B cell (primary cell): ENCODE data around the gene PPP6R3. TPM values are rescaled to one million over a fixed set of nuclear protein-coding genes. Genes with fewer than 3 reads are reported as not detected.

Experiments used
- ATAC-seq: fragments of 200-7000 bp; cut with Tn5 transposase; one replicate; pipeline ENCODE4 v1.10.0; 2021; ENCODE audit warnings: low read depth, mild to moderate bottlenecking, moderate number of reproducible peaks, moderate library complexity
- CTCF ChIA-PET: fragments of 350-600 bp; sonication (Branson Sonifier 250); formaldehyde crosslinking; loops from one replicate; lab custom pipeline; 2021; ENCODE audit warnings: antibody characterized with exemption, inconsistent platforms; lab: Charles Lee
- POLR2A ChIA-PET: fragments of 350-600 bp; sonication (Branson Sonifier 250); formaldehyde crosslinking; loops from one replicate; lab custom pipeline; 2021; ENCODE audit warnings: antibody characterized with exemption; lab: Charles Lee
- DNase-seq: peaks from one replicate; pipeline ENCODE4 v3.0.0; 2013
- H2AFZ ChIP-seq: 2 replicates; pipeline ENCODE4 v1.6.1; 2012; ENCODE audit warnings: mild to moderate bottlenecking, low read depth, low read length; ENCODE audit not compliant: insufficient read depth, poor library complexity, severe bottlenecking
- H3K27ac ChIP-seq, 2 donors: 1 replicate in 1 of 2; 2 replicates in 1 of 2; pipeline ENCODE4 v1.5.1; 2012 to 2013; ENCODE audit warnings: low read length in 2 of 2, mild to moderate bottlenecking in 2 of 2, moderate library complexity in 1 of 2
- H3K27me3 ChIP-seq, 4 experiments: fragments of 200-600 bp in 1 of 4; sonication (generic) in 1 of 4; replicated peaks in 1 of 4; 1 replicate in 2 of 4; 2 replicates in 2 of 4; pipeline versions ENCODE4 v1.6.1 to v1.7.0; 2013 to 2016; ENCODE audit warnings: low read length in 3 of 4, mild to moderate bottlenecking in 2 of 4, mixed read lengths in 1 of 4, moderate library complexity in 1 of 4; ENCODE audit not compliant: insufficient read depth in 4 of 4, control insufficient read depth in 3 of 4; ENCODE audit errors: control extremely low read depth in 1 of 4
- H3K36me3 ChIP-seq, 2 experiments: replicated peaks in 1 of 2; 1 replicate in 1 of 2; 2 replicates in 1 of 2; pipeline versions ENCODE4 v1.6.1 to v1.7.1; 2013; ENCODE audit warnings: low read length in 1 of 2; ENCODE audit not compliant: insufficient read depth in 2 of 2, control insufficient read depth in 1 of 2; ENCODE audit errors: control extremely low read depth in 1 of 2, extremely low read depth in 1 of 2
- H3K4me1 ChIP-seq, 2 donors: fragments of 200-600 bp in 1 of 2; sonication (generic) in 1 of 2; 1 replicate in 1 of 2; 2 replicates in 1 of 2; pipeline versions ENCODE4 v1.5.1 to v1.6.1; 2013 to 2017; ENCODE audit warnings: low read length in 2 of 2; ENCODE audit not compliant: control insufficient read depth in 2 of 2, insufficient read depth in 2 of 2
- H3K4me2 ChIP-seq: replicated peaks from 2 replicates; pipeline ENCODE3; 2012; ENCODE audit warnings: mild to moderate bottlenecking, low read depth, low read length; ENCODE audit not compliant: poor library complexity, severe bottlenecking
- H3K4me3 ChIP-seq, 5 experiments: fragments of 200-600 bp in 1 of 5; sonication (generic) in 1 of 5; 1 replicate in 3 of 5; 2 replicates in 2 of 5; pipeline versions ENCODE4 v1.5.1 to v1.7.0; 2011 to 2016; ENCODE audit warnings: low read length in 4 of 5, mild to moderate bottlenecking in 4 of 5, low read depth in 2 of 5, control low read depth in 1 of 5, moderate library complexity in 1 of 5; ENCODE audit not compliant: insufficient read depth in 1 of 5; ENCODE audit errors: control extremely low read depth in 1 of 5, extremely low read depth in 1 of 5
- H3K79me2 ChIP-seq: fragments of 200-600 bp; sonication (generic); one replicate; pipeline ENCODE4 v1.6.0; 2016; ENCODE audit warnings: low read length; ENCODE audit not compliant: control insufficient read depth, insufficient read depth
- H3K9ac ChIP-seq: fragments of 200-600 bp; sonication (generic); 2 replicates; pipeline ENCODE4 v1.6.1; 2017; ENCODE audit warnings: mild to moderate bottlenecking, low read length, moderate library complexity
- H3K9me3 ChIP-seq, 3 donors: one replicate each; pipeline versions ENCODE4 v1.6.1 to v1.7.1; 2013; ENCODE audit warnings: low read length in 2 of 3; ENCODE audit not compliant: control insufficient read depth in 2 of 3, insufficient read depth in 1 of 3; ENCODE audit errors: control extremely low read depth in 1 of 3
- H4K20me1 ChIP-seq: 2 replicates; pipeline ENCODE4 v1.6.0; 2012; ENCODE audit warnings: mild to moderate bottlenecking, low read length; ENCODE audit not compliant: insufficient read depth, control insufficient read depth, poor library complexity, severe bottlenecking
- H3K27ac Mint-ChIP-seq: one replicate; pipeline ENCODE4 v1.8.0; 2021; ENCODE audit warnings: mixed read lengths
- H3K27me3 Mint-ChIP-seq: one replicate; pipeline ENCODE4 v1.8.0; 2021; ENCODE audit warnings: mixed read lengths
- H3K4me1 Mint-ChIP-seq: one replicate; pipeline ENCODE4 v1.8.0; 2021; ENCODE audit warnings: mixed read lengths
- H3K4me3 Mint-ChIP-seq: one replicate; pipeline ENCODE4 v1.8.0; 2021; ENCODE audit warnings: mixed read lengths
- H3K9me3 Mint-ChIP-seq: one replicate; pipeline ENCODE4 v1.8.0; 2022; ENCODE audit warnings: mixed read lengths; ENCODE audit not compliant: insufficient read depth
- CTCF ChIP-seq: fragments of 200-600 bp; IDR thresholded peaks from one replicate; pipeline ENCODE4 v1.8.0; 2022; ENCODE audit warnings: antibody characterized with exemption, mild to moderate bottlenecking
- EZH2 ChIP-seq: IDR thresholded peaks from 2 replicates; pipeline ENCODE4 v1.6.1; 2012; ENCODE audit warnings: borderline replicate concordance, low read depth, mild to moderate bottlenecking, moderate library complexity, low read length; ENCODE audit not compliant: insufficient read depth, poor library complexity, severe bottlenecking
- WGBS: methylation state at CpG from one replicate; pipeline ENCODE4 v1.1.5; 2013; ENCODE audit warnings: missing lambda C conversion rate; ENCODE audit not compliant: insufficient coverage; 5-methylcytosine and 5-hydroxymethylcytosine counted together
- intact Hi-C: fragments of 100-400 bp; cut with micrococcal nuclease; formaldehyde crosslinking; loops from one replicate; pipeline ENCODE4 v1.10.0; 2022
- polyA plus RNA-seq: library from polyadenylated mRNA; depleted of rRNA; stranded (reverse); fragments of >200 nt; gene quantifications from 2 replicates; pipeline ENCODE4 v1.2.3, GENCODE V29; 2012
- total RNA-seq, 2 donors: library from RNA; stranded (reverse); fragments of 120-200 nt in 1 of 2; gene quantifications; 1 replicate in 1 of 2; 2 replicates in 1 of 2; pipeline versions ENCODE4 v1.2.3 to v1.2.4, GENCODE V29; 2013 to 2022

PPP6R3 gene
- total and polyA plus RNA-seq, 2 donors (not counting 1 experiment from before 2014, with no cell fraction given): 48.5 to 159 TPM

- DNase-seq (no peak), ATAC-seq (no peak)
- ChIA-PET CTCF (no interaction called here), POLR2A (no interaction called here)
- no peaks in the 10 kb centered on the region for H3K4me1 Mint-ChIP-seq
- intact Hi-C loops: no loop called here
- no peaks in the 10 kb centered on the region for H3K79me2 ChIP-seq
- no peaks in the 10 kb centered on the region for H3K36me3 ChIP-seq
- H3K9ac ChIP-seq: no peak overlapping the region
- no peaks in the 10 kb centered on the region for H3K4me1 ChIP-seq
- no peak overlapping the region for H3K4me2 ChIP-seq
- H3K4me3 Mint-ChIP-seq: no peak overlapping the region
- peaks cover 0 to 11% (median 0%) of the 10 kb centered on the region in 4 experiments for H3K27me3 ChIP-seq
- peaks cover 31% of the 10 kb centered on the region for H3K27me3 Mint-ChIP-seq
- 95% methylated on average over 10 of the region's 18 CpGs for WGBS
- no peak overlapping the region for H2AFZ ChIP-seq
- H3K27ac Mint-ChIP-seq: no peak overlapping the region
- H3K9me3 ChIP-seq: peaks cover 0 to 2% (median 0%) of the 10 kb centered on the region in 3 donors
- no peaks in the 10 kb centered on the region for H4K20me1 ChIP-seq
- no peak overlapping the region for H3K4me3 ChIP-seq
- TF ChIP-seq EZH2: no peak
- no peak overlapping the region for H3K27ac ChIP-seq
- no peaks in the 10 kb centered on the region for H3K9me3 Mint-ChIP-seq
Measured at GRCh38 chr11:68663482-68664010, 203.0 kb downstream of the PPP6R3 start.

- Mint-ChIP-seq H3K4me3 (no peak overlapping the region), H3K27ac (no peak overlapping the region), H3K9me3 (no peaks in the 10 kb centered on the region), H3K27me3 (peaks cover 30% of the 10 kb centered on the region), H3K4me1 (no peaks in the 10 kb centered on the region)
- no peak overlapping the region for H3K9ac ChIP-seq
- WGBS: 86% methylated on average over 9 of the region's 9 CpGs
- TF ChIP-seq EZH2: no peak
- TF ChIP-seq CTCF: no peak
- no peaks in the 10 kb centered on the region for H3K36me3 ChIP-seq
- no peaks in the 10 kb centered on the region for H4K20me1 ChIP-seq
- peaks cover 0 to 11% (median 0%) of the 10 kb centered on the region in 4 experiments for H3K27me3 ChIP-seq
- ATAC-seq (no peak), DNase-seq (no peak)
- H3K4me2 ChIP-seq: no peak overlapping the region
- no peaks in the 10 kb centered on the region for H3K4me1 ChIP-seq
- H2AFZ ChIP-seq: no peak overlapping the region
- CTCF ChIA-PET: no interaction called here
- peaks cover 0 to 2% (median 0%) of the 10 kb centered on the region in 3 donors for H3K9me3 ChIP-seq
- H3K27ac ChIP-seq: no peak overlapping the region
- H3K4me3 ChIP-seq: no peak overlapping the region
- POLR2A ChIA-PET: no interaction called here
- no peaks in the 10 kb centered on the region for H3K79me2 ChIP-seq
- intact Hi-C loops: no loop called here
Measured at GRCh38 chr11:68664141-68664540, 203.6 kb downstream of the PPP6R3 start.
